GM21423 (cell line): ENCODE measurements around the gene C11orf91.
"Not testable (repeated sequence)": the region's sequence is repeated elsewhere in the genome, so short reads cannot be mapped to it uniquely, and the experiment has no call there.

Source experiments
- ATAC-seq: cut with Tn5 transposase; IDR thresholded peaks from one replicate; pipeline ENCODE4 v1.9.1; 2021; ENCODE audit warnings: mild to moderate bottlenecking, moderate library complexity; ENCODE audit not compliant: unreplicated experiment

Gene C11orf91

DNA sequence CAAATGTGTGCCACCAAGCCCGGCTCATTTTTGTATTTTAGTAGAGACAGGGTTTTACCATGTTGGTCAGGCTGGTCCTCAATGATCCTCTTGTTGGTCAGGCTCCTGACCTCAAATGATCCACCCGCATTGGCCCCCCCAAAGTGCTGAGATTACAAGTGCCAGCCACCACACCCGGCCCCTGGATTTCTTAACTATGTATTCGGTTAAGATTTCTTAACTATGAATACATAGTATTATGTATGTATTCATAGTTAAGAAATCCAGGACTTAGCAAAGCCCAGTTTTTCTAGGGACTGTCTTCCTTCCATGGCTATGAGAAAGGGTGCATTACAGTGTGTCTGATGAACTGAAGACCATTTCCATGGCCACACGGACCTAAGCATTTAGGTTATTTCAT, 1.7 kb downstream of the C11orf91 start:
- ATAC-seq: no peak

DNA sequence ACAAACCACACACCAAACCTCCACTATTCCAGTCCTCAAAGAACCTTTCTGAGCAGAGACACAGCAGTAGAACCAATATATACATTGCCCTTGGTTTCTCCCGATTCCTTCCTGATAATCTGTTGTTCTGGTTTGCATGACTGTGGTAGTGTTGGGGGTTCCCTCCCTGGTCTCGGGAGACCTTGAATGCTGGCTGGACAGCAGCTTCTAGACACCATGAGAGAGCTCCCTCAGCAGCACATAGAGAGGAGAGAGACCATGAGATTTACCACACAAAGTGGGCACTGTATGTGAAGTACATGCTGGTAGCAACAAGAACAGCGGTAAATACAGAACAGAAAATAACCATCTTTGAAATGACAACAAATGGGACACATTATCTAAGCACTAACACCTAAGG, 2.6 kb downstream of the C11orf91 start:
- no peak for ATAC-seq

DNA sequence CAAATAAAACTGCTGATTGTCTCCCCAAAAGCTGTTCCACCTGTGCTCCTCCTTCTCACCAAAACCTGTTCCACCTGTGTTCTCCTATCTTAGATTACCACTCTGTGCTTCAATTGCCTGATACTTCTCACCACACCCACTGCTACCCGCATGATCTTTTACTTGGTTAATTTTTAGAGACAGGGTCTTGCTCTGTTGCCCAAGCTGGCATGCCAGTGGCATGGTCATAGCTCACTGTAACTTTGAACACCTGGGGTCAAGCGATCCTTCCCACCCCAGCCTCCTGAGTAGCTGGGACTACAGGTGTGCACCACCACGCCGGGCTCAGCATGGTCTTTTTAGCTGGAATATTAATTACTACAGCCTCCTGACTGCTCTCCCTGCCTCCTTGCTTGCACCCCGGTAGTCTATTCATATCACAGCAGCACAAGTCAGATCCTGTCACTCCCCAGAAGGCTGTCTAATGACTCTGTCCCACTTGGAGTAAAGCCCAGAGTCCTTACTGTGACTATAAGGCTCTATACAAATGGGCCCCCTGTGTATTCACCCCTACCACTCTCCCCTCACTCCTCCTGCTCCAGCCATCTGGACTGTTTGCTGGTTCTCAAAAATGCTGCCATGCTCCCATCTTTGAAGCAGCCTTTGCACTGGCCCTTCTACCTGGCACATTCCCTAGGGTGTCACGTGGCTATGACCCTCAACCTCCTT, 3.5 kb downstream of the C11orf91 start:
- no peak for ATAC-seq

DNA sequence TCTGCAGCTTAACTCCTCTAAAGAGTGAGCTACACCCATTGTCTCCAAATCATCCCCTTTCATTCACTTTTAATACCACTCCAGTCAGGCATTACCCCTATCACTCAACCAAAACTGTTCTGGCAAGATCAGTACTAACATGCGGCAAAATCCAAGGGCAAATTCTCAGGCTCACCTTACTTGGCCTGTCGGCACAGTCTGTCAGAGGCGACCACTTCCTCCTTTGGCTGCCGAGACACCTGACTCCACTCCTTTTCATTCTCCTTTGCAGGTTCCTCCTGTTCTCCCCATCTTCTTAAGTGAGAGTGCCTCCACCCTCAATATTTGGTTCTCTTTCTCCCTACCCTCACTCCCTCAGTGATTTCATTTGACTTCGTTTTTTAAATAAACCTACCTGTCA, 4.2 kb downstream of the C11orf91 start:
- no peak for ATAC-seq

DNA sequence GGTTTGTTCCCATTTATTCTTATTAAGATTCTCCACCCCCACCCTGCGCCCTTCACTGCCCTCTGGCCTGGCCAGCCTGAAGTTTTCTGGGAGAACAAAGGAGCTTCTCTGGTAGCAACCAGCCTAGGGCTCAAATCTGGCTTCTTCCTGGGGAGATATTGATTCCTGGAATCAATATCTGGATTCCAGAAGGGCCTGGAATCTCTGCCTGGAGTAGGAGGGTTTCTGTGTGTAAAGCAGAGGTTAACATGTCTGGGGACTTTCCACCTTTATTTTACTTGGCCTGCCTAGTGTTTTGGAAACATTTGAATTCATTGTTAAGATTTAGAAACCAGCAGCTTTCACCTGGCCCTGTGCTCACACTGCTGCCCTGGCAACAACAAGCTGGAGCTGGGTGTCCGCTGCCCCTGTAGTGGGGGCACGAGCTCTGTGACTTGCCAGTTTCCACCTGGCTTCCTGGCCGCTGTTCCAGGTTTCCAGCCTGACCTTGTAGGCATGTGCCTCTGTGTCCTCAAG, 5.5 kb downstream of the C11orf91 start:
- no peak for ATAC-seq

DNA sequence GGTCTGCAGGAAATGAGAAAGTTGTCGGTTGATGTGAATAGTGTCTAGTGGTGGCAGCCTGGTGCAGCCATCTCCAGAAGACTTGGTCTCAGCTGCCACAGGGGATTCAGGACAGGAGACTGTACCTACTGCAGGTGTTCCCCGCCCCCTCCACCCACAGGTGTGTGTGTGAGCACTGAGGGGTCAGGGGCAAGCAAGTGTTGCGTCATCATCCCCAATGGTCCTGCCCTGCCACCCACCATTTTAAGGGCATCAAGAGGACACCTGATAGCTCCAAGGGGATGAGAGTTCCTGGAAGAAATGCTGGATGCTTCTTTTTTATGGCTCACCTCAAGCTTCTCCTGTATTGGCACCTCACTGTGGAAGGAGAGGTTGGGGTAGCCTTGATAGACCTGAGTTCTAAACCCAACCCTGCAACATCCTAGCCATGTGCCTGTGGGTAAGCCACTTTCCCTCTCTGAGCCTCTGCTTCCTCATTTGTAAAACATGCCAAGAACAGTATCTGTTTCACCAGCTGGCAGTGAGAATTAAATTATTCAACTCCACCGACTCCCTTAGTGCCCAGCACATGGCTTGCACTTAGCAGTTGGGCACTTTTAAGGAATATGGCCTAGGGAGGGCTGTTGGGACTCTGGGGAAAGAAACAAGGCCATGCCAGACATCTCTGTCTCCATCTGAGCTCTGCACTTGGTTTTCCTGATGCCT, 6.1 kb downstream of the C11orf91 start:
- ATAC-seq: no peak

DNA sequence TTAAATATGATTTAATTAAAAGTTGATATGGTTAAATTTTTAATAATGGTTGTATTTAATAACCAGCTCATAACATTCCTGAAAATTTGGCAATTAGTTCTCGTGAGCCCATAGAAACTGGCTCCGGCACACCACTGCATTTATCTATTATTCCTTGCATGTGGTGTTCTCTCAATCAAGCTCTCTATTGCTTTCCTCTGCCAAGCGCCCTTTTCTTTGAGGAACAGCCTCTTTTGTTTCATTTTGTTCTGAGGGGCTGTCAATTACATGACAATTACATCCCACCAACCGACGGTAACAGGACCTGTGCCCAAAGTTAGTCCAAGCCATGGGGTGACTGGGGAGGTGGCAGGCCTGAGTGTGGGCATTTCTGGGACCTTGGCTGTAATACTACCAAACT, 8.1 kb downstream of the C11orf91 start:
- no peak for ATAC-seq

DNA sequence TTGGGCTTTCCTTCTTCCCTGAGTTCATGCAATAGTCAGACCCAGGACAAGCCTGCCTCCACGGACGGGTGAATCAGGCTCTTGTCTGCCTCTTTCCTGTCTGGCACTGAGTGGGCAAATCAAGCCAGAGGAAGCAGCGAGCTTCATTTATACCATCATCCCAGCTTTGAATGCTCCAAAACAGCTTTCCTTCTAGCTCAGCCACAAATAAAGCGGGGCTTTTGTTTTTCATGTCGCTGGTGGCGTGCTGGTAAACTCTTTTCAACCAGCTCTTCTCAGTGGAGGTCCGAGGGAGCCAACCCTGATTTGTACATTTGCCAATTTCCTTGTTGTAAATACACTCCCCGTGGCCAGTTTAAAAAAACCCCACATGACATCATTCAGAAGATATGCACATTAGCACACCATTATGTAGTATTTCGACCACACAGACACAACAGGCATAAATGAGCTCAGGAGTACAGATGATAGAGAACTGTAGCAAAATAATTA, 8.6 kb downstream of the C11orf91 start:
- ATAC-seq: no peak

DNA sequence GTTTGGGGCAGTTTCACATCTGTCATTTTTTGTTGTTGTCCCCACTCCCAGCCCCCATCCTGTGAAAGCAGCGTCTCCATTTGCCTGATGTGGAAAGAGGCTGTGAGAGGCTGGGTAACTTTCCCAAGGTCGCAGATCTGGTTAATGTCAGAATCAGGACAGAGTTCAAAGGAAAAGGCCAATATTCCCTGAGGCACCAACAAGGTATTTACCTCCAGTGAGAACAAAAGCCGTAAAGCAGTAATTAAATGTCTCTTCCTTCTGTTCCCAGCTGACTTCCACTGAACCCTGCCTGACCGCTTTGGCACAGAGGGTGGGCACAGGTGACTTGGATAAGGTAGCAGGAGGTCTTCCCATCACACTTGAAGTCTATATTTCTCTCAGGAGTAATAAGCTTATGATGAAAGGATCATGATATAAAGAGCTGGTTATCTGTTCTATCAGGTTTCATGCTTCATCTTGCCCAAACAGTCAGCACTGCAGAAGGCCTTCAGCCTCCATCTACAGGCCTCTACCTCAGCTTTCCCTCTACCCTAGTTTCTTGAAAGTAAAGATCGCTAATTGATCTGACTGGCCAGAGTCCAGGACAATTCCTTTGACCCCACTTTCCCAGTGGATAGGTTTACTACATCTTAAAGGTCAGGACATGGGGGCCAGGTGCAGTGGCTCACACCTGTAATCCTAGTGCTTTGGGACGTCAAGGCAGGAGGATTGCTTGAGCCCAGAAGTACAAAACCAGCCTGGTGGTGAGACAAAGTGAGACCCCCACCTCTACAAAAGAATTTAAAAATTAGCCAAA, 9.4 kb downstream of the C11orf91 start:
- ATAC-seq: no peak

DNA sequence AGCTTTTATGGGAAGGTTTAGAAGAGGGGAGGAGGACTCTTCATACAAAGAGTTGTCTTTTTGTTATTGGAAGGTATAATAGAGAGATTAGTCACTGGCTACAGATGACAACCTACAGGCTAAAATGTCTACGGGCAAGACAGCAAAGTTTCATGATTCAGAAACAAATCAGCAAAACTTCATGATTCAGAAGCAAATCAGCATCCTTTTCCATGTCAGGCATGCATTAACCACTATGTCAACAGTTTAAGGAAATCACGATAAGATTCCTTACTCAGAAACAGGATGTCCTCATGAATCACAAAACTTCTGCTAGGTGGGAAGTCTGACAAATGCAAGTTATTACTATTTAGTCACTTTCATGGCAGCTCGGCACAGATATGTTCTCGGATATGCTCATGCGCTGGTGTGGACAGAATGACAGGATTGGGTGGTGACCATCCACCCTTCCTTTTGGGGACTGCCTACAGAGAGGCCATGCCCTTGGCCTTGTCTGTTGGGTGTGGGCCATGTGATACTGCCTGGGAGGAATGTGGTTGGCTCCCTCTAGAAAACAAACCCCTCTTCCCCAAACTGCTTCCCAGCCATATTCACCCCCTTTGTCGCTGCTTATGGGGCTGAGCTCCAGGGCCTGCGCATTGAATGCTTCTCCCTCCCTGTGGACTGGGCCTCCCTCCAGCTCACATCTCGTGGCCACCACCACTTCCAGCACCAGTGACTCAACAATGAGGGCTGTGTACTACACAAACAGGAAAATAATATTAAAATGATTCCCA, 10.1 kb downstream of the C11orf91 start:
- no peak for ATAC-seq

DNA sequence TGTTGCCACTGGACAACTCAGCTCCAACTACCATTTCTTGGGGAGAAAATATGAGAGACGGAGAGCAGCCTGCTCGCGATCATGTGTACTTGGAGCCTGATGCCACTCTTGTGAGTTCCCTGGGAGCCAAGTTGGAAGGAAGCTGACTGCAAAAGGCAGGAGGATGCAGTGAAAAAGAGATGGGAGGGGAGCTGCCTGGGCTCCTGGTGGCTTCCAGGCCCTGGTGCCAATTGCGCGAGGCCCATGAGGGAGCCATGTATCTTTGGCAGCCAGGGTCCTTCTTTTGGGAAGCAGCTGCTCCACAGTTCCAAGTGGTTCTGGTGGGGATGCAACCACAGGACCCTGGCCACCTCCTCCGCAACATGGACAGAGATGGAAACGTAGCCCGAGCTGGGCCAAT, 11.1 kb downstream of the C11orf91 start:
- ATAC-seq: no peak

DNA sequence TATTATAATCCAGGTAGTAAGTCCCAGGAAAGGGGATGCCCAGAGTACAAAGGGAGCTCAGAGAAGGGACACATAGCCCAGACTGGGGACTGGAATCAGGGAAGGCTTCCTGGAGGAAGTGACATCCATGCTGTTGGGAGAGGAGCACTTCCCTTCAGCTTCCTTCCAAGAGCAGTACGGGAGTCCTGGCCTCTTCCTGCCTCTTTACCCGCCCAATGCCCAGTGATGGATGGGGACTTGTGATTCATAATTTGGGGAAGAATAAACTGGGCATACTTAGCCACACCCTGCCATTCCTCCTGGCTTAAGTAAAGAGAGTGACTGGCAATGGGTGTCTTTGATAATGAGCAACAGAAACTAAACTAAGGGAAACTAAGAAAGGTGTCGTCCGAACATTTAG, 11.5 kb downstream of the C11orf91 start:
- no peak for ATAC-seq

DNA sequence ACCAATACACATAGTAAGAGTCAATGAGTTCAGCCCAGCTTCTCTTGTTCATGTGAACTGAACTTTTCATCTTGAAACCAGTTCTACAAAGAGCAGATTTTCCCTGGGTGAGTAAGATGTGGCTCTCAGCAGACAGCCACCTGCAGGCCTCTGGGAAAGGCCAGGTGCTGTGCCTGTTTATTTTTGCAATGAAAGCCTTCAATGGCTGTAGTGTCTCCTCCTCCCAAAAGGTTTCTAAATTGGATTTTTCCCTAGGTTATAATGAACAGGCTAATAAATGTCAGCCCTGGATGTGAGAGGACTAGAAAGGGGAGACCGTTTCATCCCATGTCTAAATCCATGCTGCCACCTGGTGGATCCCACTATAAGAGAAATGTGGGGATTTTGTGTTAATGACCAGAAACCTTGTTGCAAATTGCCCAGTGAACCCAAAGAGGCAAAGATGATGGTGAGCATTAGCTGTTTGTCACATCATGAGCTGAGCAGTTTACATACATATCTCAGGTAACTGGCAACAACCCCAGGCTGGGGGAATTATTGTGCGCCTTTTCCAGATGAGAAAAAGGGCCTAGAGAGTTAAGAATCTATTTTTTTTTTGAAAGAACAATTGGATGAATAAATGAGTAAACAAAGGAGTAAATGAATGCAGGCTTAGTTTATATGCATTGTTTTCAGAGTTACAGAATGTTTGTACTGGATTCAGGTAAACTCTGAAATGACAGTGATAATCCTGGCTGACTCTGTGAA, 12.7 kb downstream of the C11orf91 start:
- ATAC-seq: no peak

DNA sequence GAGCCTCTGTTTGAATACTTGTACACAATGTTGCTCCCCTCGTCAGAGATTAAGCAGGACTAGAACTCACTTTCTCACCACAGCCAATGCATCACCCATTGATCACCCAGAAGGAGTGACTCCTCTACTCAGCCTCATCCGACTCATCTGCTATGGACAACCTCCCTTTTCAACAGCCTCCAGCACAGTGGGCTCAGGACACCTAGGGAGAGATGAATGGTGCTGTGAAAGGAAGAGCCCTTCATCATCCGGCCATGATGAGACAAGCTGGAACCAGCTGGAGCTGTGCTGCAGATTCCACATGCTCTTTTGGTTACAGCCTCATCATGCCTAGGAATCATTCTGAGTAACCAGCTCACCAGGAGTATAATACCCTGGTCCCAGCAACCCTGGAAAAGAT, 15.5 kb downstream of the C11orf91 start:
- ATAC-seq: no peak

DNA sequence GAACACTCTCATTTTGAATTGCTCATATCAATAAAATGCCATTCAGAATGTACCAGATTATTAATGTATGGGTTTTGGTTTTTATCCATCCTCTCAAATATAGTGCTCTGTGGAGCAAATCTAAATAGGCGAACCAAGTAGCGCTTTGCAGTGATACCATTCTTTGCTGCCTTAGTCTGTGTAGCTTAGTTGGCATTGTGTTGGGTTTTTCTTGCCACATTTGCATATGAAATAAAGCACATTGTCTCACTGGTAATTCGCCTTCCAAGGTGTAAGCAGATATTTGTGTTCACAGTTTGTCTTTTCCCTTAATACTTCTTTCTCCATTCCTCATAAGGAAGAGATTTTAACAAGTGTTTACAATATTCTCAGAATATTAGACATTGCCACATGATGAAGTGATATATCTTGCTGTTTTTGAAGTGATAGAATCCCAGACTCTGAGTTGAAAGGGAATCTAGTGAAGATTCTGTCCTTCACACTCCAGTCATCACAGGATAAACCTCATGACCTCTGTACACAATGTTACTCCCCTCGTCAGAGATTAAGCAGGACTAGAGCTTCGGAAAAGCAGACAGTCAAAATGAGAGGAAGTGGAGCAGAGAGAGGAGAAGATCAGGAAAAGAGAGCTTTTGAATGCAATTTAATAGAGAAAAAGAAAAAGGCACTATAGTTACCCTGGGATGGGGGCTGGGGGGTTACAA, 16.5 kb downstream of the C11orf91 start:
- no peak for ATAC-seq

DNA sequence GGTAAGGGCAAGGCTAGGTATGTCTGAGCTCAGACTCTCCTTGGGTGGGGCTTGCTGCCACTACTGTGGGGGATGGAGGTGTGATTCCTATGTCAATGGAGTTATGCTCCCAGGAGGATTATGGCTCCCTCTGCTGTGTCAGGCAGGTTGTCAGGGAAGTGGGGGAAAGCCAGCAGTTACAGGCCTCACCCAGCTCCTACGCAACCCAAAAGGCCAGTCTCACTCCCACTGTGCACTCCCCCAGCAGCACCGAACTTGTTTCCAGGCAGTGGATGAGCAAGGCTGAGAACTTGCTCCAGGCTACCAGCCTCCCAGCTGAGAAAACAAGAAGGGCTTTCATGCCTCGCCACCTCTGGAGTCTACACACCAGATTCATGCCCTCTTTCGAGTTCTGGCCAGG, 18.2 kb downstream of the C11orf91 start:
- no peak for ATAC-seq

DNA sequence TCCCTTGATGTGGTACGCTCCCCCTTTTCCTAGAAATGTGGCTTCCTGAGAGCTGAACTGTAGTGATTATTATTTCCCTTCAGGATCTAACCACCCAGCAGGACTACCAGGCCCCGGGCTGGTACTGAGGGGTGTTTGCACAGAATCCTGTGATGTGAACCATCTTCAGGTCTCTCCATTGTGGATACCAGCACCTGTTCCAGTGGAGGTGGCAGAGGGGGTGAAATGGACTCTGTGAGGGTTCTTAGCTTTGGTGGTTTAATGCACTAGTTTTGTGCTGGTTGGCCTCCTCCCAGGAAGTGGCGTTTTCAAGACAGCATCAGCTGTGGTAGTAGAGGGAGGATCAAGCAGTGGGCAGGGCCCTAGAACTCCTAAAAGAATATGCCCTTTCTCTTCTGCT, 18.6 kb downstream of the C11orf91 start:
- no peak for ATAC-seq

DNA sequence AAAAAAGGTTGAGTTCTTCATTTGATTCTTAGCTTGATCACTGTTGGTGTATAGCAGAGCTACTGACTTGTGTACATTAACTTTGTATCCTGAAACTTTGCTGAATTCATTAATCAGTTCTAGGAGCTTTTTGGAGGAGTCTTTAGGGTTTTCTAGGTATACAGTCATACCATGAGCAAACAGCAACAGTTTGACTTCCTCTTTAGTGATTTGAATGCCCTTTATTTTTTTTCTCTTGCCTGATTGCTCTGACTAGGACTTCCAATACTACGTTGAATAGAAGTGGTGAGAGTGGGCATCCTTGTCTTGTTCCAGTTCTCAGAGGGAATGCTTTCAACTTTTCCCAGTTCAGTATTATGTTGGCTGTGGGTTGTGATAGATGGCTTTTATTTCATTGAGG, 22.0 kb downstream of the C11orf91 start:
- ATAC-seq: not testable (repeated sequence)

DNA sequence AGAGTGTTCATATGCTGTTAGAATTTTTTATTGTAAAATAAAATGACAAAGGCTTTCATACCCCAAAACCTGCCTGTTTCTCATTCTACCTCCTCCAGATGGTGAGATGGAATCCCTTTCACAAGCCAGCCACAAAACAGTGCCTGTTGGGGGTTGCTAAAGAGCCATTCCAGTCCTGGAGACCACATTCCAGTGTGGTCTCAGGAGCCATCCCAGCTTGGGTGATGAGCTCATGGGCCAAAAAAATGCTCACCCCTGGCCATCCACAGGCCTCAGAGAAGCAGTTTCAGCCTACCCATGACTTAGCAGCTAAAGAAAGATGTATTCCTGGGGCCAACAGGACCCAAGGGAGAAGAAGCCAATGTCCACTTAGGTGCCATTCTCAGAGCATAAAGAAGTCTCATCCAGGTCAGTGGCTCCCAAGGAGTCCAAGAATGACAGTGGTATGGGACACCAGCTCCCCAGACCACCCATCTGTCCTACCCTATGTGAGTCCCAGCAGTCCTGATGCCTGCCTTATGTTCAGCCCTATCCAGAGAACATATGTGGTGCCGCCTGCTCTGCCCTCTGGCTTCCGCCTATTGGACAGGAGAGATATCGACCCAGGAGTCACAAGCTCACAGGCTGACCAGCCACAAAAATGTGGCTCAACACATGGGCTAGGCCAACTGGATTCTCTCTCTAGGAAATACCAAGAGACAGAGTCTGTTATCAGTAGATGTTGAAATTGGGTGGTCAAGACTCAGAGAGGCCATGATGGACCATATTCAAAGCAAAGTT, 26.4 kb downstream of the C11orf91 start:
- no peak for ATAC-seq
